Endodermal cell (in vitro differentiated cells): Measurements from ENCODE around the gene SPOCK1. TPM values are rescaled to one million over a fixed set of nuclear protein-coding genes. Genes with fewer than 3 reads are reported as not detected.

ENCODE experiments used
- DNase-seq: peaks from one replicate; pipeline ENCODE4 v3.0.0-alpha.2; 2017
- H3K27ac ChIP-seq: 2 replicates; pipeline ENCODE4 v1.5.1; 2013; ENCODE audit warnings: mild to moderate bottlenecking, low read depth, low read length, moderate library complexity
- H3K27me3 ChIP-seq: 2 replicates; pipeline ENCODE4 v1.6.1; 2013; ENCODE audit warnings: mild to moderate bottlenecking, low read length, moderate library complexity; ENCODE audit not compliant: insufficient read depth, control insufficient read depth, poor library complexity, severe bottlenecking
- H3K36me3 ChIP-seq: 2 replicates; pipeline ENCODE4 v1.7.0; 2013; ENCODE audit warnings: mild to moderate bottlenecking, low read length, moderate library complexity; ENCODE audit not compliant: control insufficient read depth, insufficient read depth
- H3K4me1 ChIP-seq: one replicate; pipeline ENCODE4 v1.7.0; 2013; ENCODE audit warnings: low read length; ENCODE audit not compliant: control insufficient read depth, insufficient read depth
- H3K4me3 ChIP-seq: 2 replicates; pipeline ENCODE4 v1.5.1; 2013; ENCODE audit warnings: mild to moderate bottlenecking, low read length, moderate library complexity
- H3K9ac ChIP-seq: 2 replicates; pipeline ENCODE4 v1.6.1; 2013; ENCODE audit warnings: mild to moderate bottlenecking, low read length, moderate library complexity; ENCODE audit not compliant: poor library complexity, severe bottlenecking; ENCODE audit errors: extremely low read depth
- H3K9me3 ChIP-seq: 2 replicates; pipeline ENCODE4 v1.6.1; 2013; ENCODE audit warnings: mild to moderate bottlenecking, low read length, moderate library complexity; ENCODE audit not compliant: control insufficient read depth
- H3K27ac Mint-ChIP-seq: 2 replicates; pipeline ENCODE4 v1.8.0; 2020; ENCODE audit warnings: mixed read lengths
- H3K27me3 Mint-ChIP-seq: 2 replicates; pipeline ENCODE4 v1.8.0; 2021; ENCODE audit warnings: mild to moderate bottlenecking, mixed read lengths; ENCODE audit not compliant: insufficient read depth
- H3K36me3 Mint-ChIP-seq: 2 replicates; pipeline ENCODE4 v1.8.0; 2020; ENCODE audit warnings: low read depth, mixed read lengths
- H3K4me1 Mint-ChIP-seq: 2 replicates; pipeline ENCODE4 v1.8.0; 2020; ENCODE audit warnings: mixed read lengths
- H3K4me3 Mint-ChIP-seq: 2 replicates; pipeline ENCODE4 v1.8.0; 2020; ENCODE audit warnings: mild to moderate bottlenecking, moderate library complexity, mixed read lengths
- H3K9me3 Mint-ChIP-seq: 2 replicates; pipeline ENCODE4 v1.8.0; 2020; ENCODE audit warnings: mild to moderate bottlenecking, mixed read lengths
- CTCF ChIP-seq: fragments of 200-600 bp; sonication (generic); conservative IDR thresholded peaks from 2 replicates; pipeline ENCODE4 v1.5.0; 2021; ENCODE audit warnings: antibody characterized with exemption, mild to moderate bottlenecking
- WGBS, 2 experiments: methylation state at CpG; one replicate each; pipeline versions ENCODE4 v1.1.5 to v1.1.7; 2013; ENCODE audit warnings: missing lambda C conversion rate in 2 of 2, mixed read lengths in 1 of 2; ENCODE audit not compliant: insufficient coverage in 1 of 2, insufficient read length in 1 of 2; 5-methylcytosine and 5-hydroxymethylcytosine counted together
- total RNA-seq, 2 donors: library from RNA; stranded (reverse); fragmentation: NEBNext Ultra II Directional in 1 of 2; extraction: Animal tissue kit (Norgen Biotek cat#: 25700) in 1 of 2; gene quantifications; 2 replicates in 1 of 2; 3 replicates in 1 of 2; pipeline ENCODE4 v1.2.1, GENCODE V29; 2021

The SPOCK1 gene
- total RNA-seq, 2 donors from 2014 or later, result 25.8 to 39.8 TPM

DNA sequence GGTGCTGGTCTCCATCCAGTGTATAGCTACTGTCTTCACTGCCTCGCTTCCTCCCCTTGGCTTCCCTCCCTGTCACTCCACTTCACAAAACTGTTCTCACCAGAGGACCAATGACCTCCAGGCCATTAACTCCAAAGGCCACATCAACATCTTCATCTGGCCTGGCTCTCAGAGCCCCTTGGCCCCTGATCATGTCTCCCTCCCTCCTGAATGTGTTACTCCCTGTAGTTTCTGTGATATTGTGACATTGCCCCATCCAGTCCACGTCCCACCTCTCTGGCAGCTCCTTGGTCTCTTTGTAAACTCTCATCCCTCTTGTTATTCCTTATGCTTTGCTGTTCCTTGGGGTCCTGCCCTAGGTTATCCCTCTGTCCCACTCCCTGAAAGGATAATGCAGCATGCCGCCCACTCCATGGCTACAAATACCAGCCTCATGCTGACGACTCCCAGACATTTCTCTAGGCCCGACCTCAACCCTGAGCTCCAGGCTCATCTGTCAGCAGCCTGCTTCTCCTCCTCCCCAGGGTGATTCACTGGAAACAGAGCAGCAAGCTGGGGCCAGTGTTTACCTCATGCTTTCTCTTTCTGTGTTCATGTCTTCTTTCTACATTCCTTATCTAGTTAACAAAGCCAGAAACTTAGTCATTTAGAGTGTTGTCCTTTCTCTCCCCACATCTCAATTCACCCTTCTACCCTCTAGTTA lies 312.2 kb downstream of the SPOCK1 start:
- Mint-ChIP-seq H3K4me3 (no peak overlapping the region), H3K9me3 (no peaks in the 10 kb centered on the region), H3K27ac (no peak overlapping the region), H3K36me3 (no peaks in the 10 kb centered on the region), H3K27me3 (peaks cover 9% of the 10 kb centered on the region), H3K4me1 (peaks cover 32% of the 10 kb centered on the region)
- 66 to 84% methylated on average over 5 of the region's 5 CpGs for WGBS, 2 experiments
- H3K27me3 ChIP-seq, result no peaks in the 10 kb centered on the region
- no peak overlapping the region for H3K4me3 ChIP-seq
- no peak overlapping the region for H3K9ac ChIP-seq
- no peaks in the 10 kb centered on the region for H3K36me3 ChIP-seq
- H3K4me1 ChIP-seq, result peaks cover 17% of the 10 kb centered on the region
- no peaks in the 10 kb centered on the region for H3K9me3 ChIP-seq
- H3K27ac ChIP-seq, result no peak overlapping the region
- no peak for DNase-seq
- no peak for TF ChIP-seq CTCF

DNA sequence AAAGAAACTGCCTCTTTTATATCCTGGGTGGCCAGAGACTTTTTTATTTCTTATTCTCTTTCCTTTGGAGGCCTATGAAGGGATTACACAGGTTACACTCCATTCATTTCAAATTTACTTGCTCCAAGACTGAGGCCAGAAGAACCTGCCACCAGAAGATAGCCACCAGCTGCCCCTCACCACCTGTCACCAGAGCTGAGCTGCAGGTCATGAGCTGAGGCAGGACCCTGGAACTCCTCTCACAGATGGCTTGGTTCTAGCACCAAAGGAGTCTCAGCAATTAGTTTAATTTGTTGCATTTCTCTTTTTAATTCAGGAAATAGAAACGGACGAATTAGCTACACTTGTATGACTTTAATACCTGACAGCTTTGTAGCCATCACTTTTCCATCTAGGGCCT lies 313.9 kb downstream of the SPOCK1 start:
- Histone ChIP-seq H3K36me3 (no peaks in the 10 kb centered on the region), H3K27me3 (no peaks in the 10 kb centered on the region), H3K9ac (no peak overlapping the region), H3K4me3 (no peak overlapping the region), H3K4me1 (peaks cover 19% of the 10 kb centered on the region), H3K27ac (no peak overlapping the region), H3K9me3 (no peaks in the 10 kb centered on the region)
- no peak for TF ChIP-seq CTCF
- Mint-ChIP-seq H3K4me3 (no peak overlapping the region), H3K27ac (no peak overlapping the region), H3K4me1 (peaks cover 48% of the 10 kb centered on the region), H3K36me3 (no peaks in the 10 kb centered on the region), H3K9me3 (no peaks in the 10 kb centered on the region), H3K27me3 (peaks cover 9% of the 10 kb centered on the region)
- WGBS, 2 experiments, result 89% methylated on average over 2 of the region's 2 CpGs; no CpG with 5 or more reads in 1 of the 2 experiments
- DNase-seq, result no peak

DNA sequence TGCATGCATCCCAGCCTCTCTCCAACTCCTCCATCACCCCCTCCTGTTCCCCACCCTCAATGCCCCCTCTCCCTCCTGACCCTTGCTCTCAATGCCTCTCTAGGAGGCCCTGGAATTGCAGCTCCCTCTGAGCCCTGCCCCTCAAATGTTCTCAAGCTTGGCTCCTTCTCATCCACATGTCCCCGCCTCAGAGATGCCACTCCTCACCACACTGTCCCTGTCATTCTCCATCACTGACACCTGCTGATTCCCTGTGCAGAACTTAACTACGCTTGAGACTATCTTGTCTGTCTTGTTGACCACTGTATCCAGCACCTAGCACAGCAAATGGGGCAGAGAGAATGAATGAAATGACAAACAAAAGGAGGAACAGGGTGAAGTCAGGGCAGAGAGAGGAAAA lies 314.4 kb downstream of the SPOCK1 start:
- H3K4me3 Mint-ChIP-seq, result no peak overlapping the region
- H3K4me1 Mint-ChIP-seq, result peaks cover 51% of the 10 kb centered on the region
- Histone ChIP-seq H3K9ac (no peak overlapping the region), H3K27me3 (no peaks in the 10 kb centered on the region), H3K4me1 (peaks cover 19% of the 10 kb centered on the region), H3K27ac (no peak overlapping the region), H3K4me3 (no peak overlapping the region), H3K9me3 (no peaks in the 10 kb centered on the region), H3K36me3 (no peaks in the 10 kb centered on the region)
- H3K27ac Mint-ChIP-seq, result no peak overlapping the region
- H3K9me3 Mint-ChIP-seq, result no peaks in the 10 kb centered on the region
- no peaks in the 10 kb centered on the region for H3K36me3 Mint-ChIP-seq
- peaks cover 9% of the 10 kb centered on the region for H3K27me3 Mint-ChIP-seq
- TF ChIP-seq CTCF, result no peak
- WGBS, 2 experiments, result 95 to 96% methylated on average over 2 of the region's 2 CpGs
- no peak for DNase-seq
